PC-9 (cell line): ENCODE measurements around the gene SLC39A3. TPM values are rescaled to one million over a fixed set of nuclear protein-coding genes. Genes with fewer than 3 reads are reported as not detected.

Source experiments
- BruUV-seq: library from RNA; stranded (reverse); fragments of 400-500 nt; replicated peaks from 2 replicates; lab custom pipeline; 2021; lab: Mats Ljungman, UMichigan
- CTCF ChIA-PET: fragments of 300-600 bp; sonication (Branson Sonifier 250); formaldehyde crosslinking; loops from one replicate; lab custom pipeline; 2022; ENCODE audit warnings: antibody characterized with exemption; lab: Charles Lee
- POLR2A ChIA-PET: fragments of 300-600 bp; sonication (Branson Sonifier 250); formaldehyde crosslinking; loops from one replicate; lab custom pipeline; 2022; ENCODE audit warnings: antibody characterized with exemption; ENCODE audit not compliant: unreplicated experiment; lab: Charles Lee
- DNase-seq, 2 experiments: peaks; one replicate each; pipeline versions ENCODE4 v3.0.0 to v3.0.0-alpha.2; 2015 to 2022; ENCODE audit warnings: mixed read lengths in 1 of 2
- H2AFZ ChIP-seq: fragments of 200-600 bp; sonication (generic); 2 replicates; pipeline ENCODE4 v1.8.1; 2017; ENCODE audit warnings: antibody characterized with exemption
- H3F3A ChIP-seq: fragments of 200-600 bp; sonication (generic); 2 replicates; pipeline ENCODE4 v1.8.1; 2017; ENCODE audit warnings: antibody characterized with exemption, mild to moderate bottlenecking, low read depth; ENCODE audit not compliant: insufficient read depth
- H3K27ac ChIP-seq: fragments of 200-600 bp; sonication (generic); 2 replicates; pipeline ENCODE4 v1.6.1; 2016; ENCODE audit warnings: mixed run types
- H3K27me3 ChIP-seq: fragments of 200-600 bp; sonication (generic); 2 replicates; pipeline ENCODE4 v1.6.1; 2016; ENCODE audit warnings: low read depth, mixed run types; ENCODE audit not compliant: insufficient read depth
- H3K36me3 ChIP-seq: fragments of 200-600 bp; sonication (generic); 2 replicates; pipeline ENCODE4 v1.6.1; 2016; ENCODE audit warnings: low read depth, mixed run types
- H3K4me1 ChIP-seq: fragments of 200-600 bp; sonication (generic); replicated peaks from 2 replicates; pipeline ENCODE4 v1.6.1; 2016; ENCODE audit warnings: mixed run types; ENCODE audit not compliant: insufficient read depth
- H3K4me2 ChIP-seq: fragments of 200-600 bp; sonication (generic); 2 replicates; pipeline ENCODE4 v1.6.1; 2017; ENCODE audit warnings: mixed run types
- H3K4me3 ChIP-seq: fragments of 200-600 bp; sonication (generic); 2 replicates; pipeline ENCODE4 v1.6.1; 2016; ENCODE audit warnings: mixed run types
- H3K79me2 ChIP-seq: fragments of 200-600 bp; sonication (generic); 2 replicates; pipeline ENCODE4 v1.6.1; 2017; ENCODE audit warnings: low read depth, mixed run types
- H3K9me2 ChIP-seq: fragments of 200-600 bp; sonication (generic); 2 replicates; pipeline ENCODE4 v1.8.1; 2017; ENCODE audit warnings: mild to moderate bottlenecking; ENCODE audit not compliant: insufficient read depth
- H3K9me3 ChIP-seq: fragments of 200-600 bp; sonication (generic); 2 replicates; pipeline ENCODE4 v1.8.1; 2016; ENCODE audit warnings: low read depth; ENCODE audit not compliant: insufficient read depth
- H4K20me1 ChIP-seq: fragments of 200-600 bp; sonication (generic); 2 replicates; pipeline ENCODE4 v1.8.1; 2017; ENCODE audit not compliant: insufficient read depth
- CTCF ChIP-seq: fragments of 200-600 bp; sonication (generic); conservative IDR thresholded peaks from 2 replicates; pipeline ENCODE4 v1.6.1; 2017; ENCODE audit warnings: mixed run types, antibody characterized with exemption, mild to moderate bottlenecking, moderate library complexity
- EZH2 ChIP-seq: fragments of 200-600 bp; sonication (generic); IDR thresholded peaks from 2 replicates; pipeline ENCODE4 v1.8.0; 2017; ENCODE audit warnings: antibody characterized with exemption, low read depth
- intact Hi-C: fragments of 100-400 bp; cut with micrococcal nuclease; formaldehyde crosslinking; loops from one replicate; pipeline ENCODE4 v1.10.0; 2022; ENCODE audit not compliant: unreplicated experiment
- total RNA-seq: library from RNA; stranded (reverse); gene quantifications from 2 replicates; pipeline ENCODE4 v1.2.3, GENCODE V29; 2021

Gene SLC39A3
- total RNA-seq, 1 experiment from 2014 or later, result 21.6 TPM

GRCh38 chr19:2785244-2785997 is 45.6 kb upstream of the SLC39A3 start, which contains the start of gene THOP1:
THOP1 (plus strand) TSS chr19:2785503; CDS start chr19:2785663, 160 bp downstream.
- H3K4me2 ChIP-seq, result peak within 1 kb of the TSS; percentile 90
- ChIA-PET CTCF (interaction anchor here (0.6 to 0.7 kb wide), 2 partner anchors 629 to 664 kb away, joined by 6 to 7 read pairs; no protein-coding TSS in a partner anchor), POLR2A (interaction anchor here (0.7 to 1.0 kb wide), 2 partner anchors 52 to 56 kb away, joined by 3 to 6 read pairs; partner anchors contain the start of gene ZNF555)
- intact Hi-C loops, result no loop called here
- no peaks in the 10 kb centered on the region for H3K27me3 ChIP-seq
- TF ChIP-seq EZH2 (no peak), CTCF (no peak)
- no peaks in the 10 kb centered on the region for H3K9me2 ChIP-seq
- DNase-seq, result peak; percentile 92 to 95
- no peaks in the 10 kb centered on the region for H3K36me3 ChIP-seq
- H3K4me1 ChIP-seq, result peaks cover 10% of the 10 kb centered on the region; the same call in 1 of the 2 replicates
- no peak within 1 kb of the TSS for H3K27ac ChIP-seq
- peaks cover 54% of the 10 kb centered on the region for H3K79me2 ChIP-seq
- no TSS peak for BruUV-seq
- no peaks in the 10 kb centered on the region for H3K9me3 ChIP-seq
- H2AFZ ChIP-seq, result peak within 1 kb of the TSS; percentile 93
- peak within 1 kb of the TSS; percentile 82 for H3K4me3 ChIP-seq
- peaks cover 8% of the 10 kb centered on the region; the same call in 1 of the 2 replicates for H3F3A ChIP-seq
- peaks cover 7% of the 10 kb centered on the region for H4K20me1 ChIP-seq

- no peaks in the 10 kb centered on the region for H3K36me3 ChIP-seq
- CTCF ChIA-PET, result interaction anchor here (0.5 to 0.6 kb wide), 2 partner anchors 142 to 1201 kb away, joined by 3 read pairs; partner anchors contain the start of gene EEF2
- no peaks in the 10 kb centered on the region for H3K9me2 ChIP-seq
- BruUV-seq, result no TSS peak
- no peak for DNase-seq
- peaks cover 10% of the 10 kb centered on the region; the same call in 1 of the 2 replicates for H3K4me1 ChIP-seq
- intact Hi-C loops, result no loop called here
- H2AFZ ChIP-seq, result peak overlapping the region; percentile 92
- H3K27ac ChIP-seq, result peak overlapping the region; percentile 73
- H3K9me3 ChIP-seq, result no peaks in the 10 kb centered on the region
- no peaks in the 10 kb centered on the region for H3K27me3 ChIP-seq
- H3F3A ChIP-seq, result peaks cover 8% of the 10 kb centered on the region; the same call in 1 of the 2 replicates
- peak overlapping the region; percentile 43; the same call in 1 of the 2 replicates for H3K4me3 ChIP-seq
- TF ChIP-seq EZH2, result no peak
- no peak for TF ChIP-seq CTCF
- H4K20me1 ChIP-seq, result peaks cover 7% of the 10 kb centered on the region
- peaks cover 70% of the 10 kb centered on the region for H3K79me2 ChIP-seq
- peak overlapping the region; percentile 84 for H3K4me2 ChIP-seq
- POLR2A ChIA-PET, result interaction anchor here (0.6 kb wide), 1 partner anchor 163 kb away, joined by 3 read pairs; no protein-coding TSS in a partner anchor
These were observed 43.9 kb upstream of the SLC39A3 start for GRCh38 chr19:2783781-2784145.

- intact Hi-C loops, result no loop called here
- Histone ChIP-seq H2AFZ (peak within 1 kb of the TSS; percentile 92), H4K20me1 (peaks cover 7% of the 10 kb centered on the region), H3K4me2 (peak within 1 kb of the TSS; percentile 89), H3F3A (peaks cover 8% of the 10 kb centered on the region; the same call in 1 of the 2 replicates), H3K9me3 (no peaks in the 10 kb centered on the region), H3K79me2 (peaks cover 74% of the 10 kb centered on the region), H3K27ac (peak within 1 kb of the TSS; percentile 73), H3K9me2 (no peaks in the 10 kb centered on the region), H3K36me3 (no peaks in the 10 kb centered on the region), H3K4me3 (peak within 1 kb of the TSS; percentile 72), H3K27me3 (no peaks in the 10 kb centered on the region), H3K4me1 (peaks cover 10% of the 10 kb centered on the region; the same call in 1 of the 2 replicates)
- no TSS peak for BruUV-seq
- POLR2A ChIA-PET, result interaction anchor here (0.6 kb wide), 1 partner anchor 163 kb away, joined by 3 read pairs; no protein-coding TSS in a partner anchor
- CTCF ChIA-PET, result interaction anchor here (0.5 to 0.6 kb wide), 2 partner anchors 141 to 1202 kb away, joined by 3 read pairs; partner anchors contain the start of gene EEF2
- peak; percentile 93 for DNase-seq
- TF ChIP-seq EZH2 (no peak), CTCF (no peak; the same call in 1 of the 2 replicates)
These were observed 43.3 kb upstream of the SLC39A3 start, which contains the start of gene SGTA for GRCh38 chr19:2782936-2783780. SGTA (minus strand) TSS chr19:2783273; CDS start chr19:2769068, 14,205 bp downstream.
